Activated CD4-positive, CD25-positive, alpha-beta regulatory T cell (primary cell): ENCODE results near the gene DELE1.

Source experiments
- DNase-seq, 4 experiments: peaks; one replicate each; lab custom pipeline; 2025; lab: John Stamatoyannopoulos, UW

The DELE1 gene

GRCh38 chr5:141926434-141926833 is 2.8 kb downstream of the DELE1 start:
- DNase-seq, result no peak

DNA sequence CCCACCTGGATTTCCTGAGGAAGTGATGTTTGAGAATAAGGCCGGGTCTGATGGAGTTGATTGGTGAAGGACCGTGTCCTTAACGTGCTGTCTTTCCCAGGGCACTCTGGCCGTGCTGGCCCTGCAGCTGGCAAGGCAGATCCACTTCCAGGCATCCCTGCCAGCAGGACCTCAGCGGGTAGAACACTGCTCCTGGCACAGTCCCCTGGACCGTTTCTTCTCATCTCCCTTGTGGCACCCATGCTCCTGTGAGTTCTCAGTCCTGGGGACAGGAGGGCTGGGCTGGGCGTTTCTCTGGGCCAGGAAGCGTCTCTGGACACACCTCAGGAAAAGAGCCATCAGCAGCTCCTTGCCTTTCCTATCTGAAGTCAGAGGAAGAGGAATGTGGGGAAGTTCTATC is 4.4 kb downstream of the DELE1 start:
- DNase-seq, result no peak

DNA sequence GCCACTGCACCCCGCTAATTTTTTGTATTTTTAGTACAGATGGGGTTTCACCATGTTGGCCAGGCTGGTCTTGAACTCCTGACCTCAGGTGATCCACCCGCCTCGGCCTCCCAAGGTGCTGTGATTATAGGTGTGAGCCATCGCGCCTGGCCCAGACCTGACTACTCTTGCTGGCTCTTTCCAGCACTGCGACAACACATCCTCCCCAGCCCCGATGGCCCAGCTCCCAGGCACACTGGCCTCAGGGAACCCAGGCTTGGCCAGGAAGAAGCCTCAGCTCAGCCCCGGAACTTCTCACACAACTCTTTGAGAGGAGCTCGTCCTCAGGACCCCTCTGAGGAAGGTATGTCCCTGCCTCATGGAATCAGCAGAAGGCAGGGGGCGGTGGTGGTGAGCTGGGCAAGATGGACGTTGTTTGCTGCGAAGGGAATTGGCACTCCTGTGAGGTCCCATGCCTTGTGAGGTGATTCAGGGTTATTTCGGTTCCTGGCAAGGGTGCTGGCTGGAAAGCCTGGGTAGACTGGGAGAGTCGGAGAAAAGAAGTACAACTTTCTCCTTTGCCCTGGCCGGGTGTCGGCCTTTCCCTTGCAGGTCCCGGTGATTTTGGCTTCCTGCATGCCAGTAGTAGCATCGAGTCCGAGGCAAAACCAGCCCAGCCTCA is 5.9 kb downstream of the DELE1 start:
- no peak for DNase-seq

DNA sequence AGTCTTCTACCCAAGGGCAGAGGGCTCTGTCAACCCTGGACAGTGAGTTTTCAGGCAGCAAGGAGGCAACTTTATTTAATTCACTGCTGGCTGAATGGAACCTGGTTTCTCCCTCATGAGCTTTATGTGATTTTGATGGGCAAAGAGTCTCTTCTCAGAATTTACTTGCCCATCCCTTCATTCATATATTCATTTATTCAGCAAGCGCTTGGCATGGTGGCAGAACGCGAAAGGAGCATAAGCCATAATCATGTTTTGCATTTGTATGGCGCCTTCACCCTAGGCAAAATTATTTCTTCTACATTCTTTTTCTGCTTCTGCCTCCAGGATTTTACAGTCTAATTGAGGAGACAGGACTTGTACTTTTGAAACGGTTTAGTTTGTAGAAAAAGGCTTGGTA is 8.0 kb downstream of the DELE1 start:
- no peak for DNase-seq

- DNase-seq, result no peak
Measured at GRCh38 chr5:141933151-141933550, 9.5 kb downstream of the DELE1 start.

- DNase-seq, result no peak
Measured at GRCh38 chr5:141934099-141934844, 10.6 kb downstream of the DELE1 start.

DNA sequence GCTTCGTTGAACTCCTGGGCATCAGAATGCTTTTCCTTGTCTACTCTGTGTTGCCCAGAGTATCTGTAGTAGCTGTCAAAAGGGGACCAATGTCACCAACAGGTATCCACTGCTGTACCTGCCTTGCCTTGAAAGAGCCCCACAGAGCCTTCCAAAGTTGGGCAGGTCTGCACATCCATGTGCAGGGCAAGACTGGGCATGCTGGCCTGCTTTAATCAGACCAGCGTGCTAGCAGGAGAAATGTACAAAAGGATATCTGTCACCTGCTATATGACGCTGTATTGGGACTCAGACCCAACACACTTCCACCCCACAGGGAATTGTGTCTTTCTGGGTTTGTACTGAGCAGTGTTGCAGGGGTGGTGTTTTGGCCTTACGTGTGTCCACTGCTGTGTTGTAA is 11.9 kb downstream of the DELE1 start:
- no peak for DNase-seq

DNA sequence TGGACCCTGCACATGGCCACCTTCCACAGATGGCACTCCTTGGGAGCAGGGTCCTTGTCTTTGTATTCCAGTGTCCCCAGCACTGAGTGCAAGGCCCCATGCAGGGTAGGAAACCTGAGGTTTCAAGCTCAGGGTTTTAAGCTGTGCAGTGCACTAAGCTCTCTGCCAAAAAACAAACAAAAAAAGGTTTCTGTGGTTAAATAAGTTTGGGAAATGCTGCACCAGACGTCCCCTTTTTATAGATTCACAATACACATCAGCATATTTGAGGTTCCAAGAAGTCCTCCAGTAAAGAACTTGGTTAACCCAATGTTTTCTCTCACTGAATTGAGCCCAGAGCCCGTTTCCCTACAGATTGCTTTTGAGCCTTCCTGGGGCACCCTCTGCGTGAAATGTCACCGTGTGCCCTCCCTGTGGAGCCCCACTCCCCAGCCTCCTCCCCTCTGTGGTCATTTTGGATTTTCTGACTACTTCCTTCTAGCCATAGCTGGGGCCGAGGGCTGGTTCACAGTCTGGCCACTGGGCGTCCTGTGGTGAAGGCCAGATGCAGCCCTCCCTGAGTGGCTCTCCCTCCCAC is 17.1 kb downstream of the DELE1 start:
- DNase-seq, result no peak

GRCh38 chr5:141941307-141941706 is 17.6 kb downstream of the DELE1 start:
- no peak for DNase-seq

- no peak for DNase-seq
Measured at GRCh38 chr5:141941779-141942178, 18.1 kb downstream of the DELE1 start.

GRCh38 chr5:141942185-141942857 is 18.6 kb downstream of the DELE1 start:
- no peak for DNase-seq

DNA sequence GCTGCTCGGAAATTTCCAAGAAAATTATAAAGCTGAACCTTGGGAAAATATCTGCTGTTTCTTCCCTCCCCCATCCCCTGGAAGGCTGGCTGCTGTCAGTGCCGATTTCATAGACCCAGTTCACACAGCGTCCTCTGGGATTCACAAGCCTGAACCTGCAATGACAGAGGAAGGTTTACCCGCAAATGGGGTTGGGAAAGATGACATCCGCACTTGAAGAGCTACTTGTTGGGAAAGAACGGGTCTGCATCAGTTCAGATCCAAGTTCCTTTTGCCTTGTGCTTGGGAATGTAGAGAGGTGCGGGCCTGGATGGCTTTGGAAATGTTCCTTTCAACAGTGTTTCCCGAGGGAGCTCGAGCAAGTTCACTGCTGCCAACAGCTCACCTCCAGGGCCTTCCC is 20.4 kb downstream of the DELE1 start:
- no peak for DNase-seq

GRCh38 chr5:141945511-141946051 is 21.9 kb downstream of the DELE1 start:
- DNase-seq, result no peak

DNA sequence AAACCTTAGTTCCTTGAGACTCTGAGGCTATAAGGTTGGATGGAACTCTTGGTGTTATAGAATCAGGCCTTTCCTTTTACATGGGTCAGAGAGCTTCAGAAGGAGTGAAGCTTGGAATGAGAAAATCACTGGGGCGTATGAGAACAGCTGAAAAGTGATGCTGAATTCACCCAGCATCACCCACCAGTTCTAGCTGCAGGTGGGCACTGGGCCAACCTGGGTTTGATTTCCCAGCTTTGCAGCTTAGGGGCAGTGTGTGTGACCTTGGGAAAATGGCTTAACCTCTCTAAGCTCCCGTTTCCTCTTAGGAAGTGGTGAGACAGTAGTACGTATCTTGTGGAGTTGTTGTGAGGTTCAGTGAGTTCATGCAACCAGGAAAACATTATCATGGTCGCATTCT is 23.6 kb downstream of the DELE1 start:
- no peak for DNase-seq

- DNase-seq, result no peak
Measured at GRCh38 chr5:141948812-141949211, 25.1 kb downstream of the DELE1 start.

DNA sequence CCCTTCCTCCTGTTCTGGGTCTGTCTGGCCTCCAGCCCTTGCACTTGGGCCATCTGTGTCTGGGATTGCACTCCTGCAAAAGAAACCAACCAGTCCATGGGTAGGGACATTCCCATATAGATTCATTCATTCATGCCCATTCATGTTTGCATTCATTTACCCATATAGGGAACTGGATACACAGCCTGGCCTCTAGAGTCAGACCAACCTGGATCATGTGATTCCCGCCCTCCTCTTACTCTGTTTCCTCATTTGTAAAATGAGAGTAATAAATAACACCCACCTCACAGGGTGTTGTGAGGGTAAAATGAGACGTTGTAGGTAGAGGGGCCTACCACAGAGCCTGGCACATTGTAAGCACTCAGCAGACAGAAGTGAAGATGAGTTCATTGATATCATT is 25.8 kb downstream of the DELE1 start:
- DNase-seq, result no peak

DNA sequence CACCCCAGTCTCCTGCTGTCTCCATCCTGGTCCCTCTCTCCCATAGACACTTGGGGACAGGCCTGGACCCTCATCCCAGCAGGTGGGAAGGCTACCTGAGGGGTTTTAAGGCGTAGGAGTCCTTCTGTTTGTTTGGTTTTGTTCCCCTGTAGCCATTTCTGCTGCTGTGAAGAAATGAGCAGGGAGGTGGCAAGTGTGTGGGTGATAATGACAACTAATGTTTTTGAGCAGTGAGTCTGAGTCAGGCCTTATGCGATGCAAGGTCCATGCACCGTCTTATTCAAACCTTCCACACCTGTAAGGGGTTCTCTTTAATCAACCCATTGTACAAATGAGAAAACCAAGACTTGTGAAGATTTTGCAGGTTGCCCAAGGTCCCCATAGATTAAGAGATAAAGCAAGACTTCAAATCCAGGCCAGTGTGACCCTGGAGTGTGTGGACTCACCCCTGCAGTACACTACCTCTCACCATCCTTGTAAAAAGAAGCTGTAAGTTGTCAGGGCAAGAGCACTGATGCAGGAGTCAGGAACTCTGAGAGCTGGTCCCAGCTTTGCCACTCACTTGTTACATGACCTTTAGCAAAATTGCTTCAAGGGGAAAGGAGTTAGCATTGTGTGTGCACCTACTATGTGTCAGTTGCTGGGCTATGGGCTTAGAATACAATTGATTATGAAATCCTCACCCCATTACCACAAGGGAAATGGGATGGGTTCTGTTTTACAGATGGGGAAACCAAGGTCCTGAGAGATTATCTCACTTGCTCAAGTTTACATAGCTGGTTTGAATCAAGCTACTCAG is 26.7 kb downstream of the DELE1 start:
- no peak for DNase-seq

DNA sequence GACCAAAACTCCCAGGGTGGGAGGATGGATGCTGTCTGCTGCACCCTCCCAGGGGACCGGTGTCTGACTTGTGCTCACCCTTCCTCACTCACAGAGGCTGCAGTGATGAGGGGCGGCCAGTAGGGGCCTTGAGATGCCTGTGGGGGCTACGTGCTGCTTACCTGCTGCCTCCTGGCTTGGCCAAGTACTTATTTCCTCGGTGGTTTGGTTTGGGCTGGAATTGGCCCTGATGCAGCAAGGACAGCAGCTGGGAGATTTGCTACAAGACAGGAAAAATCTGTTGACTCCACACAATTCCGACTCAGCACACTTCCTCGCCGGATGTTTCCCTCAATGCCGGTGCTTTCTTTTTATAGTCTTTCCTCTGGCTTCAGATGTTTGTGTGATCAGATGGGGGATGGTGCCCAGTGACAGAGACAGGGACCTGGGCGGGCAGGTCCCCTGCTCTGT is 27.7 kb downstream of the DELE1 start:
- DNase-seq, result no peak

DNA sequence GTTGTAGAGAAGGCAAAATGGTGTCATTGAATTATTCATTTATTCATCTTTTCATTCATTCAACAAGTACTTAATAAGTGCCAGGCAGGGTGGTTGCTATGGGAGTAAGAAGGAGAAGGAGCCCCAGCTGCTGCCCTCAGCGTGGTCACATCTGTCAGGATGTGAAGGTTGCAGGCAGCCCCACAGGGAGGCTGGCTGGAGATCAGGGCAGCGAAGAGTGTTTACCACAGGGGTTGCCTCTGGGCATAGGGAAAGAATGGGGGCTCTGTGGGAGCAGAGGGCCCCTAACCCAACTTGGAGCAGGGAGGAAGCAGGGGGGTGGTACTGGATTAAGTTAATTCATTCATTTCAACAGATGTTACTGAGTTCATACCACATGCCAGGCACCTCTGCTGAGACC is 28.3 kb downstream of the DELE1 start:
- no peak for DNase-seq

DNA sequence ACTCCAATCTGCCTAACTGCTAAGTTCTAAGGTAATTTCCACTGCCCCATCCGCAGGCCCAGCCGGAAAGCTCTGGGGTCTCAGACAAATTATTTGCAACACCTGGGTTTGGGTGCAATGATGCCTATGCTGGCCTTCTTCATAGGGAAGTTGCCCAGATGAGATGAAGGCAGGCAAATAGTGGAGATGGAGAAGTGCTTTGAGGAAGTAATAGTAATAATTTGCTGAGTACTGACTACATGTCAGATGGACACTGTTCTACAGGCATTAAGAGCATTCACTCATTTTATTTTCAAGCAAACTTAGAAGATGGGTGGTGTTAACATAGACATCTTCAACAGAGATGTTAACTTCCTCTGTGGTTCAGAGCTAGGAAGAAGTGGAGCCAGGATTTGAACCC is 30.5 kb downstream of the DELE1 start:
- DNase-seq, result no peak

DNA sequence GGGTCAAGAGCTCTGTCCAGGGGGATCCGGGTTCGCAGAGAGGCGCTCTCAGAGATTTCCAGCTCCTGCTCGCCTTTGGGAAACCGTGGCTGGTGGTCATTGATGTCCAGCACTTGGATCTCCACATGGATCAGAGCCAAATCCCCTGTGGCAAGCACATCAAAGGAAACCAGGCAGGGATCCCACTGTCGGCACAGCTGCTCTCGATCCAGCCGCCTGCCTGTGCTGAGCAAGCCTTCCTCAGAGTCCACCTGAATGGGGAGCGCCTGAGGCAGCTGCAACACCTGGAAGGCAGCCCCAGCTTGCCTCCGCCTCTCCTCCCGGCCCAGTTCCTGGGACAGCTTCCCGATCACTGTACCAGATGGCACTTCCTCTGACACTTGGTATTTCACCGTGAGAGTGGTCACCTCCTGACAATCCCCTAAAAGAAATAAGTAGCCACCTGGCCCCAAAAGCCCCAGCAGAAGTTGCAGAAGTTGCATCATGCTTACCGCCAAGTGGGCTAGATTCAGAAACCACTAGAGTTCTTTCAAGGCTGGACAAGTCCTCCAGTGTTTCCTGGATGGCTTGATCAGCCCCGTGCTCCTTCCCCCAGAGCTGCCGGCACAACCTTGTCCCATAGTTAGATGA is 33.8 kb downstream of the DELE1 start:
- no peak for DNase-seq
